ENCODE results near the gene VAMP2.

The VAMP2 gene

DNA sequence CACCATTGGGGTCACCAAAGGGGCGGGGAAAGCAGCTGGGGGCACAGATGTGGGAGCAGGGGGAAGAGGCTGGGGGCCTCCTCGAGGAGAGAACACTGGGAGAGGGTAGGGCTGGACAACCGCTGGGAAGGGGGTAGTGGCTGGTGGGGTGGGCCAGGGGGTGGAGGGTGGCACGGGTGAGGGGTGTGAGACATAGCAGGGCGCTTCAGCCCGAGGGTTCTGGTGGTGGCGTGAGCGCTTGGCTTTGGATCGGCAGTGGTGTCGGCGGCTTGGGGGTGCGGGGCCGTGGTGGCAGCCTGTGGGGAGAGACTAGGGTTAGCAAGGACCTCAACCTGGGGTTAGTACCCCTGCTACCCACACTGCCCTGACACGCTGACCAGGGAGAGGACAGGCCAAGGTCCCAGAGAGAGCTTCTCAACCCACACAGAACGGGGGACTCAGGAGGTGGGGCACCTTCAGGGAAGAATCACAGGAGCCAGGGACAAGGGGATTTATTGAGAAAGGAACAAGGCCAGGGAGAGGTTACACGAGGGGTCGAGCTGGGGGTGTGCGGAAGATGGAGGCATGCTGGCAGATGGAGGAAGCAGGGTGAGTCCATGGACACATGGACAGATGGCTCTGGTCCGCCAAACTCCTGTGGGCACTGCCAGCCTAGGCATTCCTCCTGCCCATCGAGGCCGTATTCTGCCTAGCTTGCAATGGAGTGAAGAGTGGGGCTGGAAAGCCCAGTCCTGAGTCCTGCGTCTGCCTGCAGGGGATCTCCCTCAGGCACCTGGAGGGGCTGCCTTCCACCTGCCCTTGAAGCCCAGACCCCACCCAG, 19.0 kb downstream of the VAMP2 start:
- no peak for DNase-seq (ENCODE audit: low read depth in 2 of 2)

DNA sequence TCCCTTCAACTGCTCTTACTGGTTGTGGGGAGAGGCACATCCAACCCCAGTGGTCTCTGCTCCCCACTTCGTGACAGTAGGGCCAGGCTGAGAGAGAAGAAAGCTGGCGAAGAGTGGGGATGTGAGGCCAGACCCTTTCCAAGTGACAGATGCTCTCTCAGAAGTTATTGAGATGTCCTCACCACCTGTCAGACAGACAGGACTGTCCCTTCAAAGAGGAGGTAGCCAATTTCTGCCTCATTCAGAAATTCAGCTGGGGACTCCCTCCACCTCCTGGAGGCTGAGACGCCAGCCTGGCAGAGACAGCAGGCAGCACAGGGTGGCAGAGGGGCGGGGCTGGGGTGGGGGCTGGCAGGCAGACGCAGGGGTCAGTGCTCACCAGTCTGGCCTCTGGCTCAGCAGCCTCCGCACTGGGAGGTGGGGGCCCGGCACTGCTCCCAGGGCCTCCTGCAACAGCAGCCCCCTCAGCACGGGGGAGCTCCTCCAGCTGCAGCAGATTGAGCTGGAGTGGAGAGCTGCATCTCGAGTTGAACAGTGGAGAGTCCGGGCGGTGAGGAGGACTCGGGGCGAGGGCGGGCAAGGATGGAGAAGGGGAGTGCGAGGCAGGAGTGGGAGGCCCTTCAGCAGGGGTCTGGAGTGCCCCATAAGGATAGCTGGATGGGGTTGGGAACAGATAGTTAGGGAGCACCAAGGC, 19.7 kb downstream of the VAMP2 start:
- no peak for DNase-seq (ENCODE audit: low read depth in 2 of 2)

DNA sequence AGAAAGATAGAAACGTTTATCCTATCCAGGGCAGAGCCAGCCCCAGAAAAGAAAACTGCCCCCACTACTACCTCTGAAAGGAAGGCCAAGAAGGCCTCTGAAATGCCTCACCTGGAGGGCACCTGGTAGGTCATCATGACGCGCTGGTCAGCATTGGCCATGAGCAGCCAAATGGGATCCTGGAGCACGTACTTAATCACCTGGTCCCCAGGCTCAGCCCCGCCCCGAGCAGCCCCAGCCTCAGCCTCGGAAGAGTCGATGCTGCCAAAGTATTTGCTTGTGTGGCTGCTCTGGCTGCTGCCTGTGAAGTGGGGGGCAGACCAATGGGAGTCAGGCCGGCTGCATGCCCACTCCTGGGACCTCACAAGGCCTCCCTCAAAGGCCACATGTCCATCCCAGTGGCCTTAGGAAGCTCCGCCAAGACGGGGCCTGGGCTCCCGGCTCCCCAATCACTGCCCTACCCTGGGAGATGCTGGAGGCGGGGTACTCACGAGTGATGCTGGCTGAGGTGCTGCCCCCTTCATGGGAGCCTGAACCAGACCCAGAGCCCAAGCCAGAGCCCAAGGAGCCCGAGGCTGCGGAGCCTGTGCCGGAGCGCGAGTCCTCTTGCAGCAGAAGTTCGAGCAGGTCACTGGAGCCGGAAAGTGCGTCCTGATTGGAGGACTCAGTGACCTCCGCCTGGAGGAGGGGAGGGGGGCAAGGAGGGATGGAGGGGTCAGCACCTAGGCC, 20.4 kb downstream of the VAMP2 start:
- no peak for DNase-seq (ENCODE audit: low read depth in 2 of 2)

DNA sequence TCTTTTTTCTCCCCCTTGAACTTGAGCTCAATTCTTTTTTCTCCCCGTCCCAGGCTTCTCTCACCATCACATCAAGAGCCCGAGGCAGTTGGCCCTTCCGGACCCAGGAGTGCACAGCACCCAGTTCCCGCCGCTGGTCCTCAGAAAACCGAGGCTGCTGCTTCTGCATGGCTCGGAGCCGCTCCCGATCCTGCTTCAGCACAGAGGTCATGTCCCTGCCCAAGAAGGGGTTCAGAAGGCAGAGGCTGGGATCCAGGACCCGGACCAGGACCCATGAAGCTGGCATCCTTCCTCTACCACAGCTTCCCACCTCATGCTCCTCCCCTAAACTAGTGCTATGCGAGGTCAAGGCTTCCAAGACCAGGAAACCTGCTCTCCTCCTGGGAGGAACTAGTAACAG, 21.0 kb downstream of the VAMP2 start:
- no peak for DNase-seq (ENCODE audit: low read depth in 2 of 2)

DNA sequence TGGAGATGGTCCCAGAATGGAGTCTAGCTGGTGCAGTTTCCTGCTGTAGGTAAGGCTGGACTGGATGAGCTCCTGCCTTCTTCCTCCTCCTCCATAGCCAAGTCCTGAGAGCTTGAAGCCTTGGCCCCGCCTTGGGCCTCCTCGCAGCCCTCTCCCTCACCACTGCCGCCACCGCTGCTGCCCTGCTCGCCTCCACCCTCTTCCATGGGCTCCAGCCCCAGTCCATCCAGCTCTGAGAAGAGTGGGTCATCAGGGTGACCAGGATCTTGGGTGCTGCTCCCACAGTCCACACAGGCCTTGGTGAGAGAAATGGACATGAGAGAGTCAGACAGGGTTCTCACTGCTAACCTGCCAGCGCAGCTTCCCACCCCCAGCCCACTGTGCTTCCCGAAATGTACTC, 21.7 kb downstream of the VAMP2 start:
- DNase-seq (ENCODE audit: low read depth in 2 of 2): no peak

DNA sequence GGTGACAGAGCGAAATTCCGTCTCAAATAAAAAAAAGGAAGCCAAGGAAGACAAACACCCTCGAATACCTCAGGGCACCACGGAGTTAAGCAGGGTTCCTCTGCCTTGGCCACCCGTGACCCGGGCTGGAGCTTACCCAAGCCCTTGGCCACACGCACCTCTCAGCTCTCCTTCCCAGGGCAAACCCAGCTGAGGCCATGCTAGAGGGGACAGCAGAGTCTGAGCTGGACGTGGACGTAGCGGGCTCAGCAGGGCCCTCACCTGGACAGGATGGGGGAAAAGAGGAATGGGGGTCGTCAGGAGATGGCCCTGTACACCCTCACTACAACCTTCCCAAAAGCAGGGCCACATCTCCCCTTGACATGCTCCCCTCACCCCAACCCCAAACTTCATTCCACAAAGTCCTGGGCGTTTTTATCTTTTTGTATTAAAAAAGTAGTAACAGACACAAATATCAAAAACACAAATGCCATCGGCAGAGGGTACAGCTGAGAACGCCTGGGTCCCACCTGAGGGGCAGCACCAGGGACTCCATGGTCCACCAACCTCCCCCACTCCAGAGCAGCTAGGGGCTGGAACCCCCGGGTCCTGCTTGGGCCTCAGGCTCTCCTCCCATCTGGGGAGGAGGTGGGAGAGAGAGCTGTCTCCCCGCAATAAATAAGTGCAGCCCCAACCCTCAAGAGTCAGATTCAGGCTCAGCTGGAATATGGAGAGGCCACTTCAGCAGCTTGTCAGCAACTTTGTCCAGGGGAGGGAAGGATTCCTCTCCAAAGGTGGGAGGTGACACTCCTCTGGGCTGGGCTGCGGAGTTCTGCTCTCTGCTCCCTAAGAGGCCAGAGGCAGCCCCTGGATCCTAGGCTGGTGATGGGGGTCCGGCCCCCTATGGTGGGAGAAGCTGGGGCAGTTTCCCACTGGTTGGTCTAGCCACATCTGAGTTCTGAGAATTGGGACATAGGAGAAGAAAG, 22.4 kb downstream of the VAMP2 start:
- DNase-seq (ENCODE audit: low read depth in 2 of 2): no peak

DNA sequence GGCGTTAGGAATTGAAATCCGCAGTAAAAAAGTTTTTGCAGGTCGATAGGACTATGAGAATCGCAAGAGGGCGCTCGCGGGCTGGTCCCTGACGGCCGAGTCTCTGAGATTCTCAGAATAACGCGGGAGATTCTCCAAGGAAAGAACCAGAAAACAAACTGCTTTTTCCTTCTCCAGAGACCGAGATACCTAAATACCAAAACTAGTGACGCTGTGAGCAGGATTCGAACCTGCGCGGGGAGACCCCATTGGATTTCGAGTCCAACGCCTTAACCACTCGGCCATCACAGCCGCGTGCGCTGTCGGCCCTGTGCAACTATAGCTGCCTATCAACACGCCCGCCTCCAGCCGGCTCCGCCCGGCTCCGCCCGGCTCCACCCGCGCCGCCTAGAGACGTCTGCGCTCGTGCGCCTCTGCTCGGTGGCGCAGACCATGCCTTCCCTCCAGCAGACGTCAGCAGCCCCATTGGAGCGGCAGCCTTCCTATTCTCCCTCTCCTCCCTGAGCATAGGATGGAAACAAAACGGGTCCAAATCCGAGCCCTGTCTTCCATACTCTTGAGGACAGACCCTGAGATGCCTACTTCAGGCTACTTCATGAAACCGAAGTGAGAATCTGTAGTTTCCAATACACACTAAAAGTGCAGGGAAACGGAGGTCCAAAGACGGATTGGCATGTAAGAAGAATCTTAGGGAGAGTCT, 23.9 kb downstream of the VAMP2 start:
- DNase-seq (ENCODE audit: low read depth in 2 of 2): peak; percentile 93 to 99

DNA sequence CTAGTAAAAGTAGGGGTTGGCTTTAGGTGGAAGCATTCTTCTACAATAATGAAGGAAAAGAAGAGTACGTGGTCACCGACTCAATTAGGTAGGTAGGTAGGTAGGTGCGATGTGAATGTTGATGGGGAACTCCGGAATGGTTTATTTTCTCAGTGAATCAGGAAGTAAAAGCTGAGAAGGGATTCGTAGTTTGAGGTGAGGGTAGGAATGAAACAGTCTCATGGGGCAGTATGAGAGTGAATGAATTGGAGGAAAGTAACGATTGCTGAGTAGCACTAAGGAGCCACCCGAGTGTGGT, 24.4 kb downstream of the VAMP2 start:
- no peak for DNase-seq (ENCODE audit: low read depth in 2 of 2)

DNA sequence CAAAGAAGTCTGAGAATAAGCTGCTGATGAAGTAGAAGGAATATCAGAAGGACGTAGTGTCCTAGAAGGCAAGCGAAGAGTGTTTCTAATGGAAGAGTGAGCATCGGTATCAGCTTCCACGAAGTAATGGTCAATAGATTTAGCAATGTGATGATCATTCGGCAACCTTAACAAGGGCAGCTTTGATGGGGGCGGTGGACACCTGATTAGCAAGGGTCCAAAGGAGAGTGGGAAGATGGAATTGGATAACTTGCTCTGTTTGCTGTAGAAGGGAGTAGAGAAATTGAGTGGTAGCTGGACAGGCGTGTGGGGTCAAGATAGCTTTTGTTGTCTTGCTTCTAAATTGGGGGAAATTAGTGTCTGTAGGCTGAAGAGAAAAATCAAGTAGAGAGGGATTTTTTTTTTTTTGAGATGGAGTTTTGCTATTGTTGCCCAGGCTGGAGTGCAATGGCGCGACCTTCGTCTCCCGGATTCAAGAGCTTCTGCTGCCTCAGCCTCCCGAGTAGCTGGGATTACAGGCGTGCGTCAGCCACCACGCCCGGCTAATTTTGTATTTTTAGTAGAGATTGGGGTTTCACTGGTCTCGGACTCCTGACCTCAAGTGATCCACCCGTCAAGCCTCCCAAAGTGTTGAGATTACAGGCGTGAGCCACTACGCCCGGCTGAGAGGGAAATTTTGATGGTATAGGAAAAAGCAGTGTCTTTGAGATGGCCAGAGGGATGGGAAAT, 24.9 kb downstream of the VAMP2 start:
- no peak for DNase-seq (ENCODE audit: low read depth in 2 of 2)

DNA sequence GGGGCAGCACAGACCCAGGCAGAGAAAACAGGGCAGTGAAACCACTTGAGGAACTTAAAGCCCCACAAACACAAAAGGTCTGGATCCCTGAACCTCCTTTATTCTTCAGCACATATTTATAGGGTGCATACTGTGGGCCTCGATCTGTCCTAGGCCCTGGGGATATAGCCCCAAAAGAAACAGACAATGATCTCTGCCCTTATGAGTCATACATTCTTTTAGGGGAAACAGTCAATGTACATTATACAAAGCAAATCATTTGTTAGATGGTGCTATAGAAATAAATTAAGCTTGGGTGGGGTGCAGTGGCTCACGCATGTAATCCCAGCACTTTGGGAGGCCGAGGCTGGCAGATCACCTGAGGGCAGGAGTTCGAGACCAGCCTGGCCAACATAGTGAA, 28.8 kb downstream of the VAMP2 start:
- no peak for DNase-seq (ENCODE audit: low read depth in 2 of 2)

DNA sequence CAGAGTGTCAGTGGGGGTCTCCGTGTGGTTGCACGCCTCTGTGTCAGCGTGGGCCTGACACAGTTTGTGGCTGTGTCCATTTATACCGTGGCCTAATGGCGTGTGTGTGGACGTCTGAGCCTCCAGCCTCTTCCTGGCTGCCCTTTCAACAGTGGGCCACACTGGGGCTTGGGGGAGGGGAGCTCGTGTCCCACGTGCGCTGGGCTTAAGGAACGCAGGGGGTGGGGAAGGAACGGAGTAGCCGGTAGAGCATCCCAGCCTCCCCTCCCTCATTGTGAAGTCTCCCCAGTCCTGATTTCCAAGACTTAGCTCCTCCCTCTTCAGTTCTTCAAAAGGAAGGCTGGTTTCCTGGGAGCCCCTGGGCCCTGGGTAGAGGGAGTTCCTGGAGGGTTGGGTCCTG, 29.3 kb downstream of the VAMP2 start:
- DNase-seq (ENCODE audit: low read depth in 2 of 2): no peak

DNA sequence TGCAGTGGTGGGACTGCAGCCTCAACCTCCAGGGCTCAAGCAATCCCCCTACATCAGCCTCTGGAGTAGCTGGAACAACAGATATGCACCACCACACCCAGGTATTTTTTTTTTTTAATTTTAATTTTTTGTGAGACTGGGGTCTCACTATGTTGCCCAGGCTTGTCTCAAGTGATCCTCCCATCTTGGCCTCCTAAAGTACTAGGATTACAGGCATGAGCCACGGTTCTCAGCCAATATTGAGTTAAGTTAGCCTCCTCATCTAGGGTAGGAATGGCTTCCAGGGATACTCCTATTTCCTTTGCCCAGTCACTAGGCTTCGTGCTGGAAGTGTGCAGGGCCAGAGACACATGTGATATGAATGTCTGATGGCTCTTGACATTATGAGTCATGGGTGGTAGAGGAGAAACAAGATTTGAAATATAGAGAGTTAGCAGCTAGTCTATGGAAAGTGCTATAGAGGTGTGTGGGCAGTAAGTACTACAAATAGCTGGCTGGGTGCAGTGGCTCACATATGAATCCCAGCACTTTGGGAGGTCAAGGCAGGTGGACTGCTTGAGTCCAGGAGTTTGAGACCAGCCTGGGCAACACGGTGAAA, 30.8 kb downstream of the VAMP2 start:
- DNase-seq (ENCODE audit: low read depth in 2 of 2): no peak

DNA sequence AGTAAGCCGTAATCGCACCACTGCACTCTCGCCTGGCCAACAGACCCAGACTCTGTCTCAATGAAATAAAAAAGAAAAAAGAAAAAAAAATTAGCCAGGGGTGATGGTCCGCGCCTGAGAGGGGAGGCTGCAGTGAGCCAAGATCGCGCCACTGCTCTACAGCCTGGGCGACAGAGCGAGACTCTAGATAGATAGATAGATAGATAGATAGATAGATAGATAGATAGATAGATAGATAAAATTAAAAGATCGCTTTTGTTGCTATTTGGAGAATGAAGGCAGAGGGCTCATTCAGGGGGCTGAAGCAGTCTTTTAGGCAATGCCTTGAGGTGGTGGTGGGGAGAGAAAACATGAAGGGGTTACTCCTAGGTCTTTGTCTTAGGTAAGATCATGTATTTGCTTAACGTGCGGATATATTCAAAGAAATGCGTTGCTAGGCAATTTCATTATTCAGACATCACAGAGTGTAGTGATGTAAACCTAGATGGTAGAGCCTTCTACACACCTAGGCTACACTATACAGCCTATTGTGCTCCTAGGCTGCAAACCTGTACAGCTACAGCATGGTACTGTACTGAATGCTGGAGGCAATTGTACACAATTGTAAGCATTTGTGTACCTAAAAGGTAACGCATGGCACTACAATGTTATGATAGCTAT, 34.5 kb downstream of the VAMP2 start:
- no peak for DNase-seq (ENCODE audit: low read depth in 2 of 2)

DNA sequence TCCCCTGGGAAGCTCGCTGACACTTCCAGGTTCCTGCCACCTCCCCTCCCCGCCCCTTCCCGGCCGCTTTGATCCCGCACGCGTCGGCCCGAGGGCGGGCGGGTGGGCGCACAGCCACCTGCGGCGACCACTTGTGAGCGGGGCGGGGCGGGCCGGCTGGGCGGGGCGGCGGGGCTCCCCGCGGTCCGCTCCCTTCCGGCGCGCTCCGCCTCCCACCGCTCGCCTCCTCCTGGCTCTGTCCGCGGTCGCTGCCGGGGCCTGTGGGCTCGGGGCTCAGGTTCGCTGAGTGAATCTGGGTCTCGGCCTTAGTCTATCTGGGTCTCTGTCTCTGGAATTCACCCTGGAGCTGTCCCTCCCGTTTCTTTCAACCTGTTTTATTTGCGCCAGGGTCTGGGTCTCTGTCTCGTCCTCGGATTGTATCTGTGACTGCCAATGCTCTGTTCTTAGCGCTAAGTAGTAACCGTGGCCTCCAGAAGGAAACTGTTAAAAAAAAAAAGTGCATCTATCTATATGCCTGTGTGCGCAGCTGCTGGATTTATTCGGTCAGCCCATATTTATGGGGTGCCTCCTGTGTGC, 36.2 kb downstream of the VAMP2 start:
- DNase-seq (ENCODE audit: low read depth in 2 of 2): peak in 1 of 2 donors; percentile 44

DNA sequence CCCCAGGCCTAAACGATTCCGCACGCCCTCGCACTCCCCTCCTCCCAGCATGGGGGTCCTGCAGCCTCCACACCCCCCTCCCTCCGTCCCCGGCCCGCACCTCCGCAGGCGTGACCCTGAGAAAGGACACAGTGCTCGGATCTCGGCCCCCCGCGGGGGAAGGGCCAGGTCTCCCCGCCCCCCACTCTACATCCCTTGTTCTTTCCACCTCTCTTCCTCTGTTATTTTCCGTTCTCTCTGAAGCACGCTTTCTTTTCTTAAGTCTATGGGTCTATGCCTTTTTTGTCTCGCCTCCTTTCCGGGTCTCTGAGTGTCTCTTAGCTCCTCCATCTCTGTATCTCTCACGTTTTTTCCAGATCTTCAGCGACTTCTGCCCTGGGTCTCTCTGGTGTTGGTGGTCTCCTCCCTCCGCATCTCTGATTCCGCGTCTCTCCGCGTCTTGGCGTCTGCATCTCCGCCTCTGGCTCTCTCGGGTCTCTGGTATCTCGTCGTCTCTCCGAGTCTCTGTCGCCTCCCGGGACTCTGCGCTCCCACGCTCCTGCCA, 36.7 kb downstream of the VAMP2 start:
- no peak for DNase-seq (ENCODE audit: low read depth in 2 of 2)

DNA sequence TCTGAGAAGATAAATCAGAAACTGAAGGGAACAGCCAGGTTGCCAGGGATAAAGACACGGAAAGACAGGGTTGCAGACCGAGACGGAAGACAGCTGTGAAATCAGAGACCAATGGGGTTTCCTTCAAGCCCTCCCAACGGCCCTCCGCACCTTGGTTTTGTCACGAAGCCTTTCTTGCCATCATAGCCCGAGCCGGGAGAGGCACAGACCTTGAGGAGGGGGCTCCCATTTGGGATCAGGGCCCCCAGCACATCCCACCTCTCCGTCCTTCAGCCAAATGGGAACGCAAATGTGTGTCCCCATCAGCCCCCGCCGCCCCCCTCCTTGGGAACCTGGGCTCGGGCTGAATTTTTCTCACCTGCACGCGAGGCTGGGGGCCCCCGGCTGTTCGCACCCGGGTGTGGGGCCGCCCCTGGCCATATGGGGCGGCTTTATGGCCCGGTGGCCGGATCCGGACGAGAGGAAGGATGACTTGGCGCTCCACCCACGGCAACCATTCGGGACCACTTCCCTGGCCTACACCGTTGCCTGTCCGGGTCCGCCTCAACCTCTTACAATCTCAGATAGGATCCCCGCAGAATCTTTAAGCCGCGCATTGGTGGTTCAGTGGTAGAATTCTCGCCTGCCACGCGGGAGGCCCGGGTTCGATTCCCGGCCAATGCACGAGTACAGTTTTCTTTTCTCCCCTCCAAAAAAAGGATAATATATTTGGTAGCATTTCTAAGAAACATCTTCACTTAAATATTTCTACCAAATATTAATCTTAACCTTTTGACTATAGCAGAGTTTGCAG, 37.4 kb downstream of the VAMP2 start:
- peak; percentile 80 to 95 for DNase-seq (ENCODE audit: low read depth in 2 of 2)

DNA sequence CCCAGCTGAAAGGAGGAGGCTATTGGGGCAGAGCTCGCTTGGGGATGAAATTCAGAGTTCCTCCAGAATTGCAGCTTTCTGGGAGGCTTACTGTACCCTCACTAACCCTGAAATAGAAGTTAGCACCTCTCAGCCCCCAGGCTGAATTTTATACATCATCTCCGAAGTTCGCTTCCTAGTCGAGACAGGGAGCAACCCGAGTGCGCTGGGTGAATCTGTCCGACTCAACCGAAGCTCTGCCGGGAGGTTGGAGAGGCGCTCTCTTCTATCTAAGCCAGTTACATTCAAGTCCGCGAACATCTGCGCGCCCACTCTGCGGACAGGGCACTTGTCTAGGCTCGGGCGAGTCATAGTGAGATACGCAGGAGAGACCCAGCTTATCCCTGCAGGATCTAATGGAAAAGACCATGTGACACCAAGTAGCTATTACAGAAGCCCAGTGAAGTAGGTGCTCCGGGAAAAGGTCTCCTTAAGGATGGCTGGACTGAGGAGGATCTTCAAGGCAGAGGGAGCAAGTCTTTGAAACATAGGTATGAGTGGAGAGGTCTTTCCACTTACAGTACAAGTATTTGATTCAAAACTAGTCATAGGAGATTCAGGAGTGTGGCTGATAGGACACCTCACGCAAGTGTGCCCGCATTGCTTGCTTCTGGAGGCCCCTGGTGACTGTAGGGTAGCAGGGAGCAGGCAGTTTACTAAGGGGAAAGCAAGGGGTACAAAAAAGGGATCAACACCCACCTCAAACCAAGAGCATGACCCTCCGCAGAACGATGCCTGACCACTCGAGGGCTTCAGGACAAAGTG, 38.2 kb downstream of the VAMP2 start:
- DNase-seq (ENCODE audit: low read depth in 2 of 2): no peak

Measured in stimulated activated CD4-positive, alpha-beta T cell treated with anti-CD3 and anti-CD28 coated beads, Interleukin-4, amount 100 ng/mL, for 48 hours (primary cell).